Iris pigment epithelial cell (primary cell): ENCODE measurements around the gene RNF168.
"Not testable (repeated sequence)": the region's sequence is repeated elsewhere in the genome, so short reads cannot be mapped to it uniquely, and the experiment has no call there.

Experiments used
- DNase-seq: peaks from one replicate; pipeline ENCODE4 v3.0.0-alpha.2; 2011; ENCODE audit warnings: low read depth

RNF168 gene, protein sequence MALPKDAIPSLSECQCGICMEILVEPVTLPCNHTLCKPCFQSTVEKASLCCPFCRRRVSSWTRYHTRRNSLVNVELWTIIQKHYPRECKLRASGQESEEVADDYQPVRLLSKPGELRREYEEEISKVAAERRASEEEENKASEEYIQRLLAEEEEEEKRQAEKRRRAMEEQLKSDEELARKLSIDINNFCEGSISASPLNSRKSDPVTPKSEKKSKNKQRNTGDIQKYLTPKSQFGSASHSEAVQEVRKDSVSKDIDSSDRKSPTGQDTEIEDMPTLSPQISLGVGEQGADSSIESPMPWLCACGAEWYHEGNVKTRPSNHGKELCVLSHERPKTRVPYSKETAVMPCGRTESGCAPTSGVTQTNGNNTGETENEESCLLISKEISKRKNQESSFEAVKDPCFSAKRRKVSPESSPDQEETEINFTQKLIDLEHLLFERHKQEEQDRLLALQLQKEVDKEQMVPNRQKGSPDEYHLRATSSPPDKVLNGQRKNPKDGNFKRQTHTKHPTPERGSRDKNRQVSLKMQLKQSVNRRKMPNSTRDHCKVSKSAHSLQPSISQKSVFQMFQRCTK

DNA sequence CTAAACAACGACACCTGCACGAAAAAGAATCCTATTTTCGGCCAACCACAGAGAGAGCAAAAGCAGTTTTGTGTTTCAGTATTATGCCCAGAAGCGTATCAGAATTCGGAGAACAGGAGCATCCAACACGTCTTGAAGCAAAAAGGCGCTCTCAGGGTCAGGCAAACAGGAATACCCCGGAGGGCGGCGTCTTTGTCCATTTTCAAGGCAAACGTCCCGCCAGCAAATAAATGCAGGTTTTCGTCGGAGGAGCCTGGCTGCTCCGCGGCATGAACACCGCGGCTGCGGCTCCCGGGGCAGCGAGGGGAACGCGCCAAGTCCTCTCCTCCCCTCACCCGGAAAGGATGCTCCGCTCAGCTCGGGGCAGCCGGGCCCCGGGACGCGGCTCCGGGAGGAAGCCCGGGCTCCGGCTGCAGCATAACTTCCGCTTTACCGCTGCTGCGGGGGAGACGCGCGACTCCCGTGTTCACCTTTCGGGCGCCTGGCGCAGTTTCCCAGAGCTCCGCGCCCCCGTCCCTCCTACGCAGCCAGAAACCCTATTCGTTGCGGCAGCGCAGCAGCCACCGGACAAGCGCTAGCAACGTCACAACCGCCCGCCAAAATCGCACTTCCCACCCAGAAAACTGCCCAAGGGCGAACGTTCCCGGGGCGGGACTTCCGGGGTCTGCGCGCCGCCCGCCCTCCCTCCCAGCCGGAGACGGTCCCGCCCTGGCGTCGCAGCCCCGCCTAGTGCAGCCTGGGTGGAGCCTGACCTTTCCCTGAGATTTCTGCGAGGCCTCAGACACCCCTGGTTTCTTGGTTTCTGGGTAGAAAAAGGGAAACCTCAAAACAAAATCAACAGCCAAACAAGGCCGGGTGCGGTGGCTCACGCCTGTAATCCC lies at the start of gene RNF168:
RNF168 (minus strand) TSS at position 573 of the 881 bp plus-strand sequence. CDS start 595 bp downstream, outside the sequence.
- peak; percentile 96 for DNase-seq

DNA sequence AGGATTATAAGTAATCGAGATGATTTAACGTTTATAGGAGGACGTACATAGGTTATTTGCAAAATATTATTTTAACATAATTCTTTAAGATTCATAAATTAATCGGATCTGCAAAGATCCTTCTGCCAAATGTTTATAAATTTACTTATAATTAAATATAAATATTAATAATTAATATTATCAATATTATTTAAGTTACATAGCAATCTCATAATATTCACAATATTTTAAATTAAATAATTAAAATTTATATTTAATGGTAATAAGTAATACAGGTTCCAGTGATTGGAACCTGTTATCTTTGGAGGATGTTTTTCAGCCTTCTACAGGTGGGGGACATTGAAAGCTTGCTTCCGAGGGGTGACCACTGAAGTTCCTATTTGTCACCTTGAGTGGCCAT lies 48.7 kb upstream of the RNF168 start:
- DNase-seq = no peak

DNA sequence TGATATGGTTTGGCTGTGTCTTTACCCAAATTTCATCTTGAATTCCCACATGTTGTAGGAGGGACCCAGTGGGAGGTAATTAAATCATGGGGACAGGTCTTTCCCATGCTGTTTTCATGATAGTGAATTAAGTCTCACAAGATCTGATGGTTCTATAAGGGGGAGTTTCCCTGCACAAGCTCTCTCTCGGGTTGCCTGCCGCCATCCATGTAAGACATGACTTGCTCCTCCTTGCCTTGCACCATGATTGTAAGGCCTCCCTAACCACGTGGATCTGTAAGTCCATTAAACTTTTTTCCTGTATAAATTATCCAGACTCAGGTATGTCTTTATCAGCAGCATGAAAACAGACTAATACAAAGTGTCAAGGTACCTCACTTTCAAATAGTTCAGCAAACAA lies 46.6 kb upstream of the RNF168 start:
- DNase-seq = not testable (repeated sequence)

DNA sequence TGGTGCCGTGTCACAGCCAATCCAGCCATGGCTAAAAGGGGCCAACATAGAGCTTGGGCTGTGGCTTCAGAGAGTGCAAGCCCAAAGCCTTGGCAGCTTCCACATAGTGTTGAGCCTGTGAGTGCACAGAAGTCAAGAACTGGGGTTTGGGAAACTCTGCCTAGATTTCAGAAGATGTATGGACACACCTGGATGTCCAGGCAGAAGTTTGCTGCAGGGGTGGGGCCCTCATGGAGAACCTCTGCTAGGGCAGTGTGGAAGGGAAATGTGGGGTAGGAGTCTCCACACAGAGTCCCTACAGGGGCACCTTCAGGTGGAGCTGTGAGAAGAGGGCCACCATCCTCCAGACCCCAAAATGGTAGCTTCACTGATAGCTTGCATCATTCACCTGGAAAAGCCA lies 45.7 kb upstream of the RNF168 start:
- not testable (repeated sequence) for DNase-seq

DNA sequence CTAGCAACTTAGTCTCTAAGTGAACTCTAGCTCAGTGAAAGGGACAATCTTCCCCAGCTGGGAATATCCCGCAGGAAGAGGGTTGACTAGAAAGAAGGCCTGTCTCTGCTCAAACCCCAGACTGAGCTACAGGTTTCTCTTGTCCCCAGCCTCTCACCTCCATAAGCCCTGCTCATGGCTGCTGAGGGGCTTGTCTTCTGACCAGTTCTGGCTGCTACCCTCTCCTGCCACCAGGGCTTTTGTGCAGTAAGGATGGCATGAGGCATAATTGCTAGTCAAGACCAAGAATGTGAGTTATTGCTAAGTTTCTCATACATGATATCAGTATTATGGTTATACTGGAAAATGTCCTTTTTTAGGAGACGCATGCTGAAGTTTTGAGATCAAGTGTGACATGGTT lies 43.5 kb upstream of the RNF168 start:
- no peak for DNase-seq

DNA sequence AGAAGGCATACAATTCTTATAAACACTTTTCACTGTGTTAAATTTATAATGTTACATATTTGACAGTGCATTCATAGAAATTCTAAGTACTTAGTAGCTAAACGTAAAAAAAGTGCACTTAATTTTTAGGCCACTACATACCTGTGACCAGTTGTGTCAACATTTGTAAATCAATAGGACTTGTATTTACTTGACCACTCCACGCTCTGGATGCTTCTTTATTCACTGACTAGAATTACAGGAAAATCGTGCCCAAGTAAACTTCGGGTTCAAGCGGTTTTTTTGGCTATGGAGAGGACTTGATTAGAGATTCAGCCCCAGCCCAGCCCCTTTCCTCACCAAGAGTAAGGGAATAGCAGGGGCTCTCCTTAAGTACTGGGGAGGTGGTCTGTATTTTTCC lies 43.0 kb upstream of the RNF168 start:
- no peak for DNase-seq

DNA sequence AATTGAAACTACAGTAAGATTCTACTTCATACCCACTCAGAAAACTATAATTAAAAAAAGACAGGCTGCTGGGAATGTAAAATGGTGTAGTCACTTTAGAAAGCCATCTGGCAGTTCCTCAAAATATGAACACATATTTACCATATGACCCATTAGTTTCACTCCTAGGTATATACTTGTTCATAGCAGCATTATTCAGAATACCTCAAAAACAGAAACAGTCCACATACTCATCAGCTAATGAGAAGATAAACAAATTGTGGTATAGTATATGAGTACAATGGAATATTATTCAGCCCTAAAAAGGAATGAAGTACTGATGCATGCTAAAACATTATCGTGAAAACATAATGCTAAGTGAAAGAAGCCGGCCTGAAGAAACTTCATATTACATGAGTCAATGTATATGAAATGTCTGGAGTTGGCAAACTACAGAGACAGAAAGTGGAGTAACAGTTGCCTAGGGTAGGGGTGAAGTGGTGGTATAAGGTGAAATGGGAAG lies 41.0 kb upstream of the RNF168 start:
- DNase-seq = no peak

DNA sequence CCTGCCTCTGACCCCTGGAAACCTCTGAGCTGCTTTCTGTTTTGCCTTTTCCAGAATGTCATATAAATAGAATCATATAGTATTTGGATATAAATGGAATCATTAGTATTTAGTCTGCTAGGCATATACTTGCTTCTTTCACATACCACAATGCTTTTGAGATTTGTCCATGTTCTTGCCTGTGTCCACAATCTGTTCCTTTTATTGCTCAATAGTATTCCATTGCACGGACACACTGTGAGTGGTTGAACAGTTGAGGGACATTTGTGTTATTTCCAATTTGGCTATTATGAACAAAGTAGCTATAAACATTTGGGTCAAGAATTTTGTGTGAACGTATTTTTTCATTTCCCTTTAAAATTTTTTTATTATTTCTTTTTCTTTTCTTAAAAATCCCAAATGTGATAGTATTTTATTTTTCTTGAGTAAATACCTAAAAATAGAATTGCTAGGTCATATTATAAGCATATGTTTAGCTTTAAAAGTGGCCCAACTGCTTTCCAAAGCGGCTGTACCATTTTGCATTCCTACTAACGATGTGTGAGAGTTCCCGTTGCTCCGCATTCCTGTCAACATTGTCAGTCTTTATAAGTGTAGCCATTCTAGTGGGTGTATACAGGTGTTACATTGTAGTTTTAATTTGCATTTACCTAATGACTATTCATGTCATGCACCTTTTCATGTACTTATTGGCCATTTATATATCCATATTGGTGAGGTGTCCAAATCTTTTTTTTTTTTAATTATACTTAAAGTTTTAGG lies 38.3 kb upstream of the RNF168 start:
- DNase-seq = no peak

DNA sequence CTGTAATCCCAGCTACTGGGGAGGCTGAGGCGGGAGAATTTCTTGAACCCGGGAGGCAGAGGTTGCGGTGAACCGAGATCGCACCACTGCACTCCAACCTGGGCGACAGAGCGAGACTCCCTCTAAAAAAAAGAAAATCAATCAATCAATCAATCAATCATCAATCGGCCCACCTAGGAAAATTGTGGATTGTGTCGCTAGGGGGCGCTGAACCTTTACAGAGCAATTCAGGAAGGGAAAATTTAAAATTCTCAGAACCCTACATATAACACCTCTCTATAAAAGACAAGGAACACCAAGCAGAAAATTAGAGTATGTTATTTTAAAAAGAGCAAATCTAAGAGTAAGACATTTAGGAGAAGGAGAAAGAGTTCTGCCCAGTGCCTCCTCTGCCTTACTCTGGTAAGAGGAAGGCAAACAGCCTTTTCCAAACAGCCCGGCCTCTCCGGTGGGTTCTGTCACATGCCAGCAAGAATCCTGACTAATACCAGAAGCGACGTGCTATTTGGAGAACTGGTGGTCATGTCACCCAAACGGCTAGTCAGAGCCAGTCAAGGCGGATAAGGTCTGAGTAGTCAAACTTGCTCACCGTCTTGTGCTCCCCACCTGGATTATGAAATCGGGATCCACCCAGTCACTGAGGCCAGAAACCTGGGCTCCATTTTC lies 33.9 kb upstream of the RNF168 start:
- DNase-seq = no peak

DNA sequence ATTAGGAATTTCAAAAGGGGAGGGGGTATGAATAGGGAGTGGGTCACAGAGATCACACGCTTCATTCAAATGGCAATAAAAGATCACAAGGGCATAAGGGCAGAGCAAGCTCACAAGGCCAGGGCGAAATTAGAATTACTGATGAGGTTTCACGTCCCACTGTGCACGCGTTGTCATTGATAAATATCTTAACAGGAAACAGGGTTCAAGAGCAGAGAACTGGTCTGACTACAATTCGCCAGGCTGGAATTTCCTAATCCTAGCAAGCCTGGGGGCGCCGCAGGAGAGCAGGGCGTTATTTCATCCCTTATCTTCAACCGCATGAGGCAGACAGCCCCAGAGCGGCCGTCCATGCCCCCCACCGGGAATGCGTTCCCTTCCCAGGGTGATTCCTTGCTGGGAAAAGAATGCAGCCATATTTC lies 29.7 kb upstream of the RNF168 start:
- peak; percentile 21 for DNase-seq

DNA sequence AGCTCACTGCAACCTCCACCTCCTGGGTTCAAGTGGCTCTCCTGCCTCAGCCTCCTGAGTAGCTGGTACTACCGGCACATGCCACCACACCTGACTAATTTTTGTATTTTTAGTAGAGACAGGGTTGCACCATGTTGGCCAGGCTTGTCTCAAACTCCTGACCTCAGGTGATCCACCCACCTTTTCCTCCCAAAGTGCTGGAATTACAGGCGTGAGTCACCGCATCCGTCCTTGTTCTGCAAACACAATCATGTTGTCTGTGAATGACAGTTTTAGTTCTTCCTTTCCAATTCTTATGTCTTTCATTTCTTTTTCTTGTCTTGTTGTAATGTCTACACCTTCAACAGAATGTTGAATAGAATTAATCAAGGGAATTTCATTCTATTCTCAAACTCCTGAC lies 27.9 kb upstream of the RNF168 start:
- no peak for DNase-seq

DNA sequence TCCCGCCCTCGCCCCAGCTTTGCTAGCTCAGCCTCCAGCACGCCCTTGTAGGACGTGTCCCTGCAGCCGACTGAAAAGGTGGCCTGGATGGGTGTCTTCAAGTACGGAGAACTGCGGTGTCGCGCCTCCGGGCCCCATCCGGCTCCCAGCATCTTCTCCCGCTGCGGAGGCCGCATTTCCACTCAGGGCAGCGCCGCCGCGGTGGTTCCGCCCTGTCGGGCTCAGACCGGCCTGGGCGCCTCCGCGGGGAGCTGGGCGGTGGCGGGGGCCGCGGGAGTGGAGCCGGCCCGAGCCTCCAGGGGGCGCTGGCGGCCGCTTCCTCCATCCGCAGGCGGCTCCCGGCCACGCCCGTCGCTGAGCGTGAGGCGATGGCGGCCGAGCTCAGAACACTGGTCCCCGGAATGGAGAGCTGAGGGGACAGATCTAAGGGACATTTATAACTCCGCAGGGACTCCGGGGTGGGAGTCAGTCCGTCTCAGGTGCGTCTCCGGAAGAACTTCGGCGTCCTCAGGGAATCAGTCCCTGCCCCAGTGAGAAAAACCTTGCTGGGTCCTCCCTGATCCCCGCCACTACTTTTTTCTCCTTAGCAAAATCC lies 25.2 kb upstream of the RNF168 start:
- peak; percentile 69 for DNase-seq

DNA sequence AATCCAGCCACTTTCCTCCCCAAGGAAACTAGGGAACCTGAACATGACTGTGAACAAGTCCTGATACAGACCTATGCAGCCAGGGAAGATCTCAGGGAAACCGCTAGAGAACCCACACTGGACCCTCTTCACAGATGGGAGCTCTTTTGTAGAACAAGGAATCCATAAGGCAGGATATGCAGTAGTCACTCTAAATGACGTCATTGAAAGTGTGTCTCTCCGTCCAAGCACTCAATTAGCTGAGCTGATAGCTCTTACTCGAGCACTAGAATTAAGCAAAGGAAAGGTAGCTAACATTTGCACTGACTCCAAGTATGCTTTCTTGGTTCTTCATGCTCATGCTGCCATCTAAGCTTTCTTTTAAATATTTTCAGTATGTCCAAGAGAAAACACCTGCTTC lies 21.6 kb upstream of the RNF168 start:
- DNase-seq = no peak

DNA sequence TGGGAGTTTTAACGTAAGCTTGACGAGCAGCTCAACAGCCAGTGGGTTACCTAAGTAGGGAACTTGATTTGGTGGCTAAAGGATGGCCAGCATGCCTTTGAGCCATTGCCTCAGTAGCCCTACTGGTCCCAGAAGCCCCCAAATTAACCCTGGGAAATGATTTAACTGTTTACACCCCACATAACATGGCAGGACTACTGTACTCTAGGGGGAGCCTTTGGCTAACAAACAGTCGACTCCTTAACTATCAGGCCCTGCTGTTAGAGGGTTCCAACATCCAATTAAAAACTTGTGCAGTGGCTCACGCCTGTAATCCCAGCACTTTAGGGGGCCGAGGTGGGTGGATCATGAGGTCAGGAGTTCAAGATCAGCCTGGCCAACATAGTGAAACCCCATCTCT lies 21.0 kb upstream of the RNF168 start:
- DNase-seq = no peak

DNA sequence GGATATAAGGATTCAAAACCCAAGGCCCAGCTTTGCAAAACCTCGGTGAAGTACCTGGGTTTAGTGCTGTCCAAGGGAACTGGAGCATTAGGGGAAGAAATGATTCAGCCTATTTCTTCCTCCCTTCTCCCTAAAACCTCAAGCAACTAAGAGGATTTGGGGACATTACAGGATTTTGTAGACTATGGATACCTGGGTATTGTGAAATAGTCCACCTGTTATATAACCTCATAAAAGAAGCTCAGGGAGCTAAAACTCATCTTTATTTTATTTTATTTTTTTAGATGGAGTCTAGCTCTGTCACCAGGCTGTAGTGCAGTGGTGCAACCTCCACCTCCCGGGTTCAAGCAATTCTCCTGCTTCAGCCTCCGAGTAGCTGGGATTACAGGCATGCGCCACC lies 20.3 kb upstream of the RNF168 start:
- DNase-seq = no peak

DNA sequence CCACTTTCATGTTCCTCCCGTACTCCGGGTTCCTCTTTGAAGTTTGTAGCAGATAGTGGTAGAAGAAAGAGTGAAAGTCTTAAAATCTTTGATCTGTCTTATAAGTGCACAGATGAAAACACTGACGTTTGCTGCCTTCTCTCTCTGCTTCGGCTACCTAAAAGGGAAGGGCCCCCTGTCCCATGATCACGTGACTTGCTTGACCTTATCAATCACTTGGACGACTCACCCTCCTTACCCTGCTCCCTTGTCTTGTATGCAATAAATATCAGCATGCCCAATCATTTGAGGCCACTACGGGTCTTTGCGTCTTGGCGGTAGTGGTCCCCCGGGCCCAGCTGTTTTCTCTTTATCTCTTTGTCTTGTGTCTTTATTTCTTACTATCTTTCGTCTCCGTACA lies 17.7 kb upstream of the RNF168 start:
- DNase-seq = not testable (repeated sequence)

DNA sequence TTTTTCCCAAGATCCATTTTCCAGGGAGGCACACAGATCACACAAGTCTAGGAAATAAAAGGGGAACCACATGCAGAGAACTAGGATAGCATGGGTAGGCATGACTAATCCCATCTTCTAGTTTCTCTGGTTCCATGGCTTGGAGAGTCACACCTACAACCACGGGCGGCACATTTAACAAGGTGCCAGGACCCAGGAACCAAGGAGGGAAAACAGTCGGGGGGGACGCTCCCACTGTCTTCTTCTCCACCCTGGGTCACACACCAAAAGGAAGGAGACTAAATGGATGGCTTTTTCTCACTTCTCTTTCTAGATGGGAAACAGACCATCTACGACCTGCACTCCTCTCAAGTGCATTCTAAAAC lies 16.1 kb upstream of the RNF168 start:
- DNase-seq = no peak

DNA sequence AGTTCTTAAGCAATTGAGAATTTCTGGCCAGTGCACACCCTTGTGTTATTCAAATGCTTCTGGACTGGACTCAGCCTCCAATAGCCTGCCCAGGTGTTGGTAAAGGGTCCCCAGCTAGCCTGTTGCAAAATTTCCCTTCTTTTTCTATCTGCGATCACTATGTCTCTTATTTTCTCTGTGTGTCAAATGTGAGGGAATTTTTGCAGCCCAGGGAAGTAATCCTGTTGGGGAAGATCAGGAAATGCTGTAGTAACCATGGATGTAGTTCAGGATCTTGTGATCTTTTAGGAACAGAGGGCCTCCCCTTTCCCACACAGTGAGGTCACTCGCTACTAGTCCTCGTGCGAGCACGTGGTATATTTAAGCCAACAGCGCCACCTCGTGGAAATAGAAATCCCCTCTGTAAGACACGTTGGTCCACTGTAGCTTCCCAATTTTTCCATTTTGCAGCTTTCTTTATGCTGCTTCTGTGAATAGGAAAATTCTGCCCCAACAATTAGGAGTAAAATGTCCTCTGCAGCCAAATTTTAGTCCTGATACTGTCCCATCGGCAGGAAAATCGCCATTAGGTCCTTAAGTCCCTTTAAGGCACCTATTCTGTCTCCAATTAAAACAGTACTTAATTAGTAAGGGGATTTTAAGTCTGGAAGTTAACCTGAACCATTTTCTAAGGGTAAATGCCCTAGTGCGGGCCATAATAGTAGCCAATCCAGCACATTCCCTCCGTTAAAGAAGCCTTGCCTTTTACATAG lies 15.6 kb upstream of the RNF168 start:
- peak; percentile 56 for DNase-seq

DNA sequence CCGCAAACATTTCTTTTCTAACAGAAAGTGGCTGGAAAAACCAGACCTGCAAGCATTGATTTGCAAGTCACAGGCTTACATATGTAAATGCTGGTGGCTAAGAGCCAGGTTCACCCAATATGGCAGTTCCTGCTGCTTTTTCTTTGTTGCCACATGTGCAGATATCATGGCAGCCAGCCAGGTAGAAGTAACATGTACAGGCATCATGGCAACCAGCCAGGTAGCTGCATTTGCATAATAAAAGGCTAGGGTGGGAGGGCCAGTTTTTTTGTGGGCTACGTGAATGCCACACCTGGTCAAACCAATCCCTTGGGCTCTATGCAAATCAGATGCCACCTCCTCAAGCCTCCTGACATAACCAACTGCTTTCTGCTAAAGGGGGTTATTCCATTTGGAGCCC lies 14.4 kb upstream of the RNF168 start:
- DNase-seq = no peak

DNA sequence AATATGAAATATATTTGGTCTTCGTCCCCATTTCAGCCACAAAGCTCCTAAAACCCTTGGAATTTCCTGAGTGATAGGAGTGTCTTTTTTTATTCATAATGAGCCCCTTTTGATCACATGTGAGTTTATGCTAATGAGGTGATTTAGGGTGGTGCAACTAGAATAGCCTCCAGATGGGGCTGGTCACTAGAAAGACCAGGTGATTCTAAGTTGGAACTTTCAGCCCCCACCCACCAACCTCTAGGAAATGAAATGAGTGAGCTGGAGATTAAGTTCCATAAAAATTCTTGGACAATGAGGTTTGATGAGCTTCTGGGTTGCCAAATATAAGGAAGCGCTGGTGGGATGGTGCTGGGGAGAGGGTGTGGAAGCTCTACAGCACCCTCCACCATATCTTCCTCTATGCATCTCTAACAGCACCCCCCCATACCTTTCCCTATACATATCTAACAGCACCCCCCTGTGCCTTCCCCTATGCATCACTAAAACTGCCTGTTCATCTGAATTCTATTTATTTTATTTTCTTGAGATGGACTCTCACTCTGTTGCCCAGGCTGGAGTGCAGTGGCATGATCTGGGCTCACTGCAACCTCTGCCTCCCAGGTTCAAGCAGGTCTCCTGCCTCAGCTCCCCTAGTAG lies 13.7 kb upstream of the RNF168 start:
- no peak for DNase-seq
